Limb (tissue), 2 donors: Measurements from ENCODE around the gene FAM81B.

Experiments used
- DNase-seq, 2 donors: peaks; one replicate each; pipeline ENCODE4 v3.0.0-alpha.2; 2016; ENCODE audit errors: extremely low spot score in 2 of 2

The FAM81B gene

DNA sequence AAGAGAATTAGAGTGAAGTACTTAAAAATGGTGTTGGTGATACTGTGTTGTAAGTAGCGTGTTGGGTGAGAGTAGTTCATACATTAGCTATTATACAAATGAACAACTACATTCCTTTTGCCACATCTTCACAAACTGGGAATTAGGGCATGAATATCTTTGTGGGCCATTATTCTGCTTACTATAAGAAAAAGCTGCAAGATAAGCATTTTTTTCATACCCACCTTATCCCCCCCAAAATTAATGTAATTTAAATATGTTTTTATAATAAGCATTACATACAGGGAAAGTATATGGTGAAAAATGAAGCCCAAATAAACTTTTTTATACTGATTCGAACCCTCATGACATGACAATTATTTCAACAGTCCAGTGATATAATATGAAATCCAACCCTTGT, 69.5 kb downstream of the FAM81B start:
- no peak for DNase-seq

DNA sequence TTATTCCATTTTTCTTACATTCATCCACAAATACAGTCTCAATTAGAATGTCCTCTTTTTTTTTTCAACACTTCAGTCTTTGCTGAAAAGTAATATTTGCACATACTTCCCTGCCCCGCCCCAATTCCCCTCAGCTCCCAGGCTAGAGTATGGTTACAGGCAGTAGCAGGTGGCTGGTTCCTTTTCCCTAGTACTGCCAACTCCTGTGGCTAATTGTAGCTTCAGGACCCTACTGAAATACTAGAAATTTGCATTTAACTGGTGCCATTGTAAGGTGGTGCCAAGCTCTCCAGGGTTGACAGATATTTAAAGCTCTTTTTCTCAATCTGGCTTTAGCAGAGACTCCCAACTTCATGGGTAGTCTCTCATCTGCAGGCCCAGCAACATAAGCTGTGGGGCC, 80.3 kb downstream of the FAM81B start:
- peak in 1 of 2 donors; percentile 10 for DNase-seq

DNA sequence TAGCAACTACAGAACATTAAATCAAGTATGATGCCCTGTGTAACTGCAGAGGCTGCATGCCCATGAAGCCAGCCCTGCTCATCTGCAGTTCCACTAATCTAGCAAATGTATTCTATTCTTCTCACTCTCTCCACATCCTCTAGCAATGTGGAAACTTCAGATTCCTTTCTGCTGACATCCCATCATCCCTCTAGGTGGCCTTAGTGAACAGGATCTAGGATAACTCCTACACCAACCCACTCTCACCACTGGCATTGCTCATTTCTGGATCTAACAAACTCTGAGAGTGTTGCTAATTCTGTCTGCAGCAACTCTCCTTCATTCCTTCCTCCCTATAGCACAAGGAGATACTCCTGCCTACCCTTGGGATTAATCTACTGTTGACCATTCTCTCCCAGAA, 80.8 kb downstream of the FAM81B start:
- no peak for DNase-seq

DNA sequence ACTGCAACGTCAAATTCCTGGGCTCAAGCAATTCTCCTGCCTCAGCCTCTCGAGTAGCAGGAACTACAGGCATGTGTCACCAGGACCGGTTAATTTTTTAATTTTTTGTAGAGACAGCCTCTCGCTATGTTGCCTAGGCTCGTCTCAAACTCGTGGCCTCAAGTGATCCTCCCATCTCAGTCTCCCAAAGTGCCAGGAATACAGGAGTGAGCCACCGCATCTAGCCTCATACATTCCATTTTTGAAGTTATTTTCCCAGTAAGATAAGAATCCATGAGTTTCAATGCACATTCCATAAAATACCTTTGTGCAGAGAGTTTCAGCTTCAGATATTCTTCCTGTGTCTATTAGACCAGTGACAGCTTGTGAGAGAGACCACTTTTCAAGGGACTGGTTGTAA, 93.3 kb downstream of the FAM81B start:
- DNase-seq: no peak

DNA sequence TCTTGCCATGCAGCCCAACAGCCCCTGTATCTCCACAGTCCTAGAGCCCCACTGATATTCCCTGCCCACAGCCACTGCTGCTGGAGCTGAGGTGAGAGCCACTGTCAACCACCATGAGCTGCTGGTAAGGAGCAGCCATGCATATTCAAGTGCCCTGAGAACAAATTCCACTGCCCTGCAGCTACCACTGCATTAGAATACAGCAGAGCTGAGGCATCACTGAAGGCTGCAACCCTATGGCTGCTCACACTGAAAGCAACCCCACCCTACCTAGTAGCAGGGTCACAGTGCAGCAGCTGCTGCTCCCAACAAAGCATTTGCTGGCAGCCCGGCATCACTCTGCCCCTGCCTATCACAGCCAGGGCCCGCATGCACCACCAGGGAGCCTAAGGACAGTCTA, 95.0 kb downstream of the FAM81B start:
- DNase-seq: no peak

DNA sequence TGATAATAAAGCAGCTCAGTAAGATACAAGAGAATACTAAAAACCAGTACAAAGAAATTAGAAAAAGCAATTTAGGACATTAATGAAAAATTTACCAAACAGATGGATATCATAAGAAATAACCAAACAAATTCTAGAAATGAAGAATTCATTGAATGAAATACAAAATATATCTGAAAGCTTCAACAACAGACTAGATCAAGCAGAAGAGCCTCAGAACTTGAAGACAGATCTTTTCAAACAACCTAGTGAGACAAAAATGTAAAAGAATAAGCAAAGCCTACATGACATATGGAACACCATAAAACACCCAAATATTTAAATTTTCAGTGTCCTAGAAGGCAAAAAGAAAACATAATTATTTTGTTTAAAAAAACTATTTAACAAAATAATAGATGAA, 96.7 kb downstream of the FAM81B start:
- no peak for DNase-seq
